Sigmoid colon (tissue), 4 donors: Measurements from ENCODE around the gene BCL7A.

ENCODE experiments used
- EP300 ChIP-seq, 4 donors: sonication (generic); formaldehyde crosslinking; IDR thresholded peaks; one replicate each; pipeline ENCODE4 v1.6.1; 2017; ENCODE audit warnings: antibody characterized with exemption in 4 of 4
- POLR2AphosphoS5 ChIP-seq, 4 donors: sonication (generic); formaldehyde crosslinking; IDR thresholded peaks; one replicate each; pipeline ENCODE4 v1.6.1; 2017; ENCODE audit warnings: antibody characterized with exemption in 4 of 4
- TF ChIP-seq, protein P1 (sequence below), 4 experiments: fragments of 450-650 bp in 3 of 4; fragments of 200-600 bp in 1 of 4; IDR thresholded peaks; one replicate each; pipeline ENCODE4 v1.5.1; 2016 to 2019; ENCODE audit warnings: antibody characterized with exemption in 4 of 4, mild to moderate bottlenecking in 3 of 4, moderate library complexity in 2 of 4

DNA sequence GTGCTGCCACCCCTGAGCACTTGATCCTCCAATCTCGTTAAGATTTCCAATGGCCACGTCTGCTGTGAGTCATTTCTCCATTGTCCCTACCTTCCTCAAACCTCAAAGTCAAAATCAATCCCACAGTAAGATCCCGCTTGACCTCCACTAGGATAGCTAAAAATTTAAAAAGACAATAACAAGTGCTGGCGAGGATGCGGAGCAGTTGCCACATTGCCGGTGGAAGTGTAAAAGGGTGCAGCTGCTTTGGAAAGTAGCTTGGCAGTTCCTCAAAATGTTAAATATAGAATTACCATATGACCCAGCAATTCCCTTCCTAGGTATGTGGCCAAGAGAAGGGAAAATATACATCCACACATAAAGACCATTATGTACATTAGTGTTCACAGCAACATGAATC lies 9.5 kb upstream of the BCL7A start:
- TF ChIP-seq, protein P1, sequence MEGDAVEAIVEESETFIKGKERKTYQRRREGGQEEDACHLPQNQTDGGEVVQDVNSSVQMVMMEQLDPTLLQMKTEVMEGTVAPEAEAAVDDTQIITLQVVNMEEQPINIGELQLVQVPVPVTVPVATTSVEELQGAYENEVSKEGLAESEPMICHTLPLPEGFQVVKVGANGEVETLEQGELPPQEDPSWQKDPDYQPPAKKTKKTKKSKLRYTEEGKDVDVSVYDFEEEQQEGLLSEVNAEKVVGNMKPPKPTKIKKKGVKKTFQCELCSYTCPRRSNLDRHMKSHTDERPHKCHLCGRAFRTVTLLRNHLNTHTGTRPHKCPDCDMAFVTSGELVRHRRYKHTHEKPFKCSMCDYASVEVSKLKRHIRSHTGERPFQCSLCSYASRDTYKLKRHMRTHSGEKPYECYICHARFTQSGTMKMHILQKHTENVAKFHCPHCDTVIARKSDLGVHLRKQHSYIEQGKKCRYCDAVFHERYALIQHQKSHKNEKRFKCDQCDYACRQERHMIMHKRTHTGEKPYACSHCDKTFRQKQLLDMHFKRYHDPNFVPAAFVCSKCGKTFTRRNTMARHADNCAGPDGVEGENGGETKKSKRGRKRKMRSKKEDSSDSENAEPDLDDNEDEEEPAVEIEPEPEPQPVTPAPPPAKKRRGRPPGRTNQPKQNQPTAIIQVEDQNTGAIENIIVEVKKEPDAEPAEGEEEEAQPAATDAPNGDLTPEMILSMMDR (IDR thresholded peaks at IDR 0.05), result no peak
- TF ChIP-seq EP300 (IDR thresholded peaks at IDR 0.05) (no peak), POLR2AphosphoS5 (IDR thresholded peaks at IDR 0.05) (no peak)
